Astrocyte (in vitro differentiated cells and primary cell): ENCODE measurements around the gene CCDC136. TPM values are rescaled to one million over a fixed set of nuclear protein-coding genes. Genes with fewer than 3 reads are reported as not detected.

Experiments used
- DNase-seq: peaks from one replicate; pipeline ENCODE4 v3.0.0-alpha.2; 2010; ENCODE audit warnings: low read depth
- FAIRE-seq: peaks from 2 replicates; lab custom pipeline; 2011; peaks lifted over from hg19 to GRCh38; lab: Jason Lieb, UNC
- H2AFZ ChIP-seq: 2 replicates; pipeline ENCODE4 v1.6.0; 2012; ENCODE audit warnings: low read depth, low read length, inconsistent platforms
- H3K27ac ChIP-seq: 2 replicates; pipeline ENCODE4 v1.5.1; 2011; ENCODE audit warnings: low read depth, low read length, inconsistent platforms
- H3K27me3 ChIP-seq: 2 replicates; pipeline ENCODE4 v1.6.0; 2011; ENCODE audit warnings: low read length, inconsistent platforms; ENCODE audit not compliant: insufficient read depth
- H3K36me3 ChIP-seq: 2 replicates; pipeline ENCODE4 v1.5.1; 2011; ENCODE audit warnings: low read length, inconsistent platforms; ENCODE audit not compliant: insufficient read depth
- H3K4me1 ChIP-seq: 2 replicates; pipeline ENCODE4 v1.5.1; 2011; ENCODE audit warnings: low read length, inconsistent platforms; ENCODE audit not compliant: insufficient read depth
- H3K4me2 ChIP-seq: 2 replicates; pipeline ENCODE4 v1.6.0; 2012; ENCODE audit warnings: low read length, inconsistent platforms
- H3K4me3 ChIP-seq: 2 replicates; pipeline ENCODE4 v1.5.1; 2011; ENCODE audit warnings: low read depth, mild to moderate bottlenecking, low read length, inconsistent platforms; ENCODE audit not compliant: insufficient read depth
- H3K79me2 ChIP-seq: 2 replicates; pipeline ENCODE4 v1.6.0; 2012; ENCODE audit warnings: mild to moderate bottlenecking, low read length, inconsistent platforms; ENCODE audit not compliant: insufficient read depth
- H3K9ac ChIP-seq: 2 replicates; pipeline ENCODE4 v1.6.0; 2012; ENCODE audit warnings: mild to moderate bottlenecking, low read length, inconsistent platforms
- H3K9me3 ChIP-seq: 2 replicates; pipeline ENCODE4 v1.5.1; 2012; ENCODE audit warnings: low read depth, mild to moderate bottlenecking, low read length, inconsistent platforms; ENCODE audit not compliant: insufficient read depth
- H4K20me1 ChIP-seq: 2 replicates; pipeline ENCODE4 v1.6.0; 2012; ENCODE audit warnings: low read length, inconsistent platforms; ENCODE audit not compliant: insufficient read depth
- H3K27ac Mint-ChIP-seq: one replicate; pipeline ENCODE4 v1.8.0; 2021; ENCODE audit warnings: mild to moderate bottlenecking, mixed read lengths; ENCODE audit not compliant: unreplicated experiment
- H3K27me3 Mint-ChIP-seq: one replicate; pipeline ENCODE4 v1.8.0; 2021; ENCODE audit warnings: low read depth, mixed read lengths; ENCODE audit not compliant: unreplicated experiment
- H3K36me3 Mint-ChIP-seq: one replicate; pipeline ENCODE4 v1.8.0; 2021; ENCODE audit warnings: low read depth, mixed read lengths; ENCODE audit not compliant: unreplicated experiment
- H3K4me1 Mint-ChIP-seq: one replicate; pipeline ENCODE4 v1.8.0; 2021; ENCODE audit warnings: low read depth, mixed read lengths; ENCODE audit not compliant: unreplicated experiment
- H3K4me3 Mint-ChIP-seq: one replicate; pipeline ENCODE4 v1.8.0; 2021; ENCODE audit warnings: mild to moderate bottlenecking, moderate library complexity, mixed read lengths; ENCODE audit not compliant: unreplicated experiment
- H3K9me3 Mint-ChIP-seq: one replicate; pipeline ENCODE4 v1.8.0; 2021; ENCODE audit warnings: mild to moderate bottlenecking, mixed read lengths; ENCODE audit not compliant: unreplicated experiment
- CTCF ChIP-seq: IDR thresholded peaks from 2 replicates; pipeline ENCODE4 v1.5.1; 2011; ENCODE audit warnings: low read depth, mild to moderate bottlenecking, inconsistent platforms, low read length, moderate library complexity; ENCODE audit not compliant: insufficient read depth
- EZH2 ChIP-seq: IDR thresholded peaks from 2 replicates; pipeline ENCODE4 v1.6.1; 2012; ENCODE audit warnings: mild to moderate bottlenecking, low read length, inconsistent platforms; ENCODE audit not compliant: insufficient read depth
- total RNA-seq: library from RNA; stranded (reverse); gene quantifications from 2 replicates; pipeline ENCODE4 v1.2.1, GENCODE V29; 2021

Gene CCDC136
- total RNA-seq, 1 donor from 2014 or later = 14.9 TPM

GRCh38 chr7:128747327-128748079 is 44.3 kb upstream of the CCDC136 start:
- Histone ChIP-seq H3K4me2 (peak overlapping the region; percentile 2), H3K79me2 (peaks cover 99% of the 10 kb centered on the region), H3K27me3 (no peaks in the 10 kb centered on the region), H3K4me3 (no peak overlapping the region), H4K20me1 (peaks cover 96% of the 10 kb centered on the region), H3K27ac (no peak overlapping the region), H2AFZ (no peak overlapping the region), H3K36me3 (peaks cover 38% of the 10 kb centered on the region), H3K9ac (no peak overlapping the region), H3K4me1 (peaks cover 11% of the 10 kb centered on the region), H3K9me3 (no peaks in the 10 kb centered on the region)
- no peak for DNase-seq
- TF ChIP-seq EZH2 (no peak), CTCF (no peak)
- no peak for FAIRE-seq
- Mint-ChIP-seq H3K36me3 (peaks cover 27% of the 10 kb centered on the region), H3K4me3 (peak overlapping the region; percentile 64), H3K27ac (peak overlapping the region; percentile 38), H3K27me3 (no peaks in the 10 kb centered on the region), H3K9me3 (no peaks in the 10 kb centered on the region), H3K4me1 (peaks cover 34% of the 10 kb centered on the region)

GRCh38 chr7:128752251-128752650 is 39.5 kb upstream of the CCDC136 start:
- FAIRE-seq = no peak
- Histone ChIP-seq H3K36me3 (peaks cover 66% of the 10 kb centered on the region), H3K4me3 (no peak overlapping the region)

More at GRCh38 chr7:128752251-128752650, 39.5 kb upstream of the CCDC136 start:
- H3K27me3 Mint-ChIP-seq = no peaks in the 10 kb centered on the region
- no peak overlapping the region for H3K27ac ChIP-seq
- no peak overlapping the region for H3K4me2 ChIP-seq
- H2AFZ ChIP-seq = no peak overlapping the region
- H3K27ac Mint-ChIP-seq = no peak overlapping the region
- DNase-seq = no peak
- TF ChIP-seq EZH2 (no peak), CTCF (no peak)
- H3K9me3 Mint-ChIP-seq = no peaks in the 10 kb centered on the region
- peaks cover 96% of the 10 kb centered on the region for H4K20me1 ChIP-seq
- H3K4me1 ChIP-seq = peaks cover 23% of the 10 kb centered on the region
- H3K27me3 ChIP-seq = no peaks in the 10 kb centered on the region
- peaks cover 36% of the 10 kb centered on the region for H3K36me3 Mint-ChIP-seq
- peaks cover 24% of the 10 kb centered on the region for H3K4me1 Mint-ChIP-seq
- H3K79me2 ChIP-seq = peaks cover 99% of the 10 kb centered on the region
- no peak overlapping the region for H3K9ac ChIP-seq
- no peaks in the 10 kb centered on the region for H3K9me3 ChIP-seq
- H3K4me3 Mint-ChIP-seq = no peak overlapping the region
